NK-92 treated with Interleukin-12 subunit alpha and Interleukin-12 subunit beta, amount 100 ng/mL, for 24 hours (cell line): ENCODE data around the gene MAPK9.

Experiments used
- DNase-seq: peaks from one replicate; lab custom pipeline; 2025; lab: John Stamatoyannopoulos, UW

Gene MAPK9

GRCh38 chr5:180294913-180295555, 3.2 kb upstream of the MAPK9 start:
- DNase-seq: no peak

- DNase-seq: no peak
These were observed 2.5 kb upstream of the MAPK9 start for GRCh38 chr5:180294411-180294810.

- peak; percentile 9 for DNase-seq
These were observed 496 bp downstream of the MAPK9 start for GRCh38 chr5:180291234-180291940.

GRCh38 chr5:180290568-180291233, 1.2 kb downstream of the MAPK9 start:
- DNase-seq: no peak

- no peak for DNase-seq
These were observed 1.9 kb downstream of the MAPK9 start for GRCh38 chr5:180289966-180290365.

- DNase-seq: no peak
These were observed 2.5 kb downstream of the MAPK9 start for GRCh38 chr5:180289433-180289832.

- no peak for DNase-seq
These were observed 4.0 kb downstream of the MAPK9 start for GRCh38 chr5:180287868-180288267.

- DNase-seq: no peak
These were observed 4.5 kb downstream of the MAPK9 start for GRCh38 chr5:180287404-180287803.

GRCh38 chr5:180284149-180284548, 7.7 kb downstream of the MAPK9 start:
- DNase-seq: no peak

- no peak for DNase-seq
These were observed 8.8 kb downstream of the MAPK9 start for GRCh38 chr5:180283026-180283615.

GRCh38 chr5:180282281-180282680, 9.6 kb downstream of the MAPK9 start:
- DNase-seq: no peak

- DNase-seq: no peak
These were observed 10.2 kb downstream of the MAPK9 start for GRCh38 chr5:180281706-180282105.

- DNase-seq: no peak
These were observed 17.2 kb downstream of the MAPK9 start for GRCh38 chr5:180274695-180275094.

GRCh38 chr5:180271221-180271620, 20.7 kb downstream of the MAPK9 start:
- no peak for DNase-seq

- no peak for DNase-seq
These were observed 32.6 kb downstream of the MAPK9 start for GRCh38 chr5:180259260-180259611.

GRCh38 chr5:180253036-180253824, 38.7 kb downstream of the MAPK9 start:
- no peak for DNase-seq

GRCh38 chr5:180251887-180252286, 40.0 kb downstream of the MAPK9 start:
- no peak for DNase-seq

GRCh38 chr5:180251141-180251540, 40.7 kb downstream of the MAPK9 start:
- DNase-seq: no peak

- no peak for DNase-seq
These were observed 41.6 kb downstream of the MAPK9 start for GRCh38 chr5:180250329-180250728.

- no peak for DNase-seq
These were observed 50.3 kb downstream of the MAPK9 start for GRCh38 chr5:180241600-180241999.

- no peak for DNase-seq
These were observed 53.3 kb downstream of the MAPK9 start for GRCh38 chr5:180238631-180239030.

- no peak for DNase-seq
These were observed 56.0 kb downstream of the MAPK9 start for GRCh38 chr5:180235846-180236245.
